Measurements from ENCODE around the gene ZNF620.
"Not testable (repeated sequence)": the region's sequence is repeated elsewhere in the genome, so short reads cannot be mapped to it uniquely, and the experiment has no call there.

The ZNF620 gene

GRCh38 chr3:40505599-40506462, at the start of gene ZNF620:
TSS of gene ZNF620 (plus strand) at chr3:40506039. CDS start at chr3:40506353, 314 bp downstream.
- no peak for FAIRE-seq

GRCh38 chr3:40456279-40456939, 49.4 kb upstream of the ZNF620 start:
- no peak for FAIRE-seq

- no peak for FAIRE-seq
Observed at GRCh38 chr3:40456940-40457823, 48.7 kb upstream of the ZNF620 start, which contains the start of gene RPL14. TSS of gene RPL14 (plus strand) at chr3:40457339. CDS start at chr3:40457472, 133 bp downstream.

- FAIRE-seq, result no peak
Observed at GRCh38 chr3:40458473-40458872, 47.4 kb upstream of the ZNF620 start.

GRCh38 chr3:40460481-40460880, 45.4 kb upstream of the ZNF620 start:
- FAIRE-seq, result not testable (repeated sequence)

GRCh38 chr3:40461161-40461560, 44.7 kb upstream of the ZNF620 start:
- FAIRE-seq, result no peak

GRCh38 chr3:40462838-40463237, 43.0 kb upstream of the ZNF620 start:
- FAIRE-seq, result not testable (repeated sequence)

- no peak for FAIRE-seq
Observed at GRCh38 chr3:40463579-40463978, 42.3 kb upstream of the ZNF620 start.

GRCh38 chr3:40464339-40465110, 41.3 kb upstream of the ZNF620 start:
- FAIRE-seq, result no peak

- FAIRE-seq, result no peak
Observed at GRCh38 chr3:40465111-40465407, 40.8 kb upstream of the ZNF620 start.

GRCh38 chr3:40465456-40465855, 40.4 kb upstream of the ZNF620 start:
- FAIRE-seq, result no peak

- no peak for FAIRE-seq
Observed at GRCh38 chr3:40468018-40468417, 37.8 kb upstream of the ZNF620 start.

GRCh38 chr3:40470701-40471100, 35.1 kb upstream of the ZNF620 start:
- no peak for FAIRE-seq

- FAIRE-seq, result no peak
Observed at GRCh38 chr3:40476478-40477470, 29.1 kb upstream of the ZNF620 start, which contains the start of gene ZNF619. TSS of gene ZNF619 (plus strand) at chr3:40477122. CDS start at chr3:40477980, 858 bp downstream.

GRCh38 chr3:40477666-40478065, 28.2 kb upstream of the ZNF620 start:
- no peak for FAIRE-seq

GRCh38 chr3:40487172-40487571, 18.7 kb upstream of the ZNF620 start:
- no peak for FAIRE-seq

GRCh38 chr3:40490916-40491315, 14.9 kb upstream of the ZNF620 start:
- no peak for FAIRE-seq

- no peak for FAIRE-seq
Observed at GRCh38 chr3:40494698-40495097, 11.1 kb upstream of the ZNF620 start.

- no peak for FAIRE-seq
Observed at GRCh38 chr3:40497288-40497687, 8.6 kb upstream of the ZNF620 start.

GRCh38 chr3:40499952-40500351, 5.9 kb upstream of the ZNF620 start:
- no peak for FAIRE-seq

GRCh38 chr3:40502034-40502433, 3.8 kb upstream of the ZNF620 start:
- FAIRE-seq, result no peak
